Measurements from ENCODE around the gene RGS7BP. TPM values are rescaled to one million over a fixed set of nuclear protein-coding genes. Genes with fewer than 3 reads are reported as not detected.

Gene RGS7BP
- total and polyA plus RNA-seq, 2 donors (not counting 1 experiment from before 2014, with no cell fraction given) = under 0.01 to 0.20 TPM

GRCh38 chr5:64462391-64462790 lies 43.4 kb upstream of the RGS7BP start:
- Histone ChIP-seq H3K9ac (ENCODE audit: insufficient read depth, low read length) (no peak overlapping the region), H3K9me3 (ENCODE audit: control insufficient read depth, insufficient read depth, low read depth, low read length) (no peaks in the 10 kb centered on the region), H3K27me3 (ENCODE audit: control insufficient read depth, insufficient read depth, low read length) (no peaks in the 10 kb centered on the region), H2AFZ (ENCODE audit: low read length) (no peak overlapping the region), H3K27ac (ENCODE audit: insufficient read depth, low read length) (no peak overlapping the region), H3K36me3 (ENCODE audit: control insufficient read depth, insufficient read depth, low read length) (no peaks in the 10 kb centered on the region), H3K4me1 (ENCODE audit: control insufficient read depth, extremely low read depth, insufficient read depth, low read length) (no peaks in the 10 kb centered on the region), H3K4me2 (ENCODE audit: extremely low read depth, insufficient read depth, low read length) (no peak overlapping the region), H3K4me3 (replicated peaks in 1 of 4; ENCODE audit: control extremely low read depth in 1 of 4, insufficient read depth in 1 of 4, low read depth in 3 of 4, low read length in 4 of 4) (no peak overlapping the region), H3K79me2 (ENCODE audit: control insufficient read depth, insufficient read depth, low read length) (no peaks in the 10 kb centered on the region), H4K20me1 (ENCODE audit: control insufficient read depth, extremely low read depth, insufficient read depth, low read length) (no peaks in the 10 kb centered on the region)
- no peak for TF ChIP-seq CTCF (conservative IDR thresholded peaks at IDR 0.05 in 1 of 2, IDR thresholded peaks at IDR 0.05 in 1 of 2; ENCODE audit: low read depth in 1 of 2, low read length in 2 of 2)
- TF ChIP-seq EZH2 (IDR thresholded peaks at IDR 0.05; ENCODE audit: low read length, missing control alignments) = no peak
- DNase-seq (ENCODE audit: low read depth in 2 of 2) = no peak

GRCh38 chr5:64486163-64486562 lies 19.7 kb upstream of the RGS7BP start:
- H3K27me3 ChIP-seq (ENCODE audit: control insufficient read depth, insufficient read depth, low read length) = no peaks in the 10 kb centered on the region

GRCh38 chr5:64487283-64487682 lies 18.5 kb upstream of the RGS7BP start:
- TF ChIP-seq EZH2 (IDR thresholded peaks at IDR 0.05; ENCODE audit: low read length, missing control alignments) = no peak
- TF ChIP-seq CTCF (conservative IDR thresholded peaks at IDR 0.05 in 1 of 2, IDR thresholded peaks at IDR 0.05 in 1 of 2; ENCODE audit: low read depth in 1 of 2, low read length in 2 of 2) = no peak
- Histone ChIP-seq H3K4me2 (ENCODE audit: extremely low read depth, insufficient read depth, low read length) (no peak overlapping the region), H3K4me3 (replicated peaks in 1 of 4; ENCODE audit: control extremely low read depth in 1 of 4, insufficient read depth in 1 of 4, low read depth in 3 of 4, low read length in 4 of 4) (no peak overlapping the region), H3K27me3 (ENCODE audit: control insufficient read depth, insufficient read depth, low read length) (no peaks in the 10 kb centered on the region), H3K27ac (ENCODE audit: insufficient read depth, low read length) (no peak overlapping the region), H3K79me2 (ENCODE audit: control insufficient read depth, insufficient read depth, low read length) (no peaks in the 10 kb centered on the region), H4K20me1 (ENCODE audit: control insufficient read depth, extremely low read depth, insufficient read depth, low read length) (no peaks in the 10 kb centered on the region), H3K9ac (ENCODE audit: insufficient read depth, low read length) (no peak overlapping the region), H3K4me1 (ENCODE audit: control insufficient read depth, extremely low read depth, insufficient read depth, low read length) (no peaks in the 10 kb centered on the region), H2AFZ (ENCODE audit: low read length) (no peak overlapping the region), H3K36me3 (ENCODE audit: control insufficient read depth, insufficient read depth, low read length) (no peaks in the 10 kb centered on the region), H3K9me3 (ENCODE audit: control insufficient read depth, insufficient read depth, low read depth, low read length) (no peaks in the 10 kb centered on the region)
- no peak for DNase-seq (ENCODE audit: low read depth in 2 of 2)

More at GRCh38 chr5:64486163-64486562, 19.7 kb upstream of the RGS7BP start:
- Histone ChIP-seq H3K9ac (ENCODE audit: insufficient read depth, low read length) (no peak overlapping the region), H4K20me1 (ENCODE audit: control insufficient read depth, extremely low read depth, insufficient read depth, low read length) (no peaks in the 10 kb centered on the region), H3K36me3 (ENCODE audit: control insufficient read depth, insufficient read depth, low read length) (no peaks in the 10 kb centered on the region), H3K79me2 (ENCODE audit: control insufficient read depth, insufficient read depth, low read length) (no peaks in the 10 kb centered on the region), H3K4me1 (ENCODE audit: control insufficient read depth, extremely low read depth, insufficient read depth, low read length) (no peaks in the 10 kb centered on the region), H3K27ac (ENCODE audit: insufficient read depth, low read length) (no peak overlapping the region), H2AFZ (ENCODE audit: low read length) (no peak overlapping the region), H3K4me2 (ENCODE audit: extremely low read depth, insufficient read depth, low read length) (no peak overlapping the region), H3K4me3 (replicated peaks in 1 of 4; ENCODE audit: control extremely low read depth in 1 of 4, insufficient read depth in 1 of 4, low read depth in 3 of 4, low read length in 4 of 4) (no peak overlapping the region), H3K9me3 (ENCODE audit: control insufficient read depth, insufficient read depth, low read depth, low read length) (no peaks in the 10 kb centered on the region)
- DNase-seq (ENCODE audit: low read depth in 2 of 2) = no peak
- TF ChIP-seq CTCF (conservative IDR thresholded peaks at IDR 0.05 in 1 of 2, IDR thresholded peaks at IDR 0.05 in 1 of 2; ENCODE audit: low read depth in 1 of 2, low read length in 2 of 2) = no peak
- no peak for TF ChIP-seq EZH2 (IDR thresholded peaks at IDR 0.05; ENCODE audit: low read length, missing control alignments)

Measured in fibroblast of lung (primary cell).